ENCODE measurements around the gene CYB5R3. TPM values are rescaled to one million over a fixed set of nuclear protein-coding genes. Genes with fewer than 3 reads are reported as not detected.
"Not testable (repeated sequence)": the region's sequence is repeated elsewhere in the genome, so short reads cannot be mapped to it uniquely, and the experiment has no call there.

Gene CYB5R3
- total RNA-seq, 1 donor from 2014 or later, result 428 TPM

DNA sequence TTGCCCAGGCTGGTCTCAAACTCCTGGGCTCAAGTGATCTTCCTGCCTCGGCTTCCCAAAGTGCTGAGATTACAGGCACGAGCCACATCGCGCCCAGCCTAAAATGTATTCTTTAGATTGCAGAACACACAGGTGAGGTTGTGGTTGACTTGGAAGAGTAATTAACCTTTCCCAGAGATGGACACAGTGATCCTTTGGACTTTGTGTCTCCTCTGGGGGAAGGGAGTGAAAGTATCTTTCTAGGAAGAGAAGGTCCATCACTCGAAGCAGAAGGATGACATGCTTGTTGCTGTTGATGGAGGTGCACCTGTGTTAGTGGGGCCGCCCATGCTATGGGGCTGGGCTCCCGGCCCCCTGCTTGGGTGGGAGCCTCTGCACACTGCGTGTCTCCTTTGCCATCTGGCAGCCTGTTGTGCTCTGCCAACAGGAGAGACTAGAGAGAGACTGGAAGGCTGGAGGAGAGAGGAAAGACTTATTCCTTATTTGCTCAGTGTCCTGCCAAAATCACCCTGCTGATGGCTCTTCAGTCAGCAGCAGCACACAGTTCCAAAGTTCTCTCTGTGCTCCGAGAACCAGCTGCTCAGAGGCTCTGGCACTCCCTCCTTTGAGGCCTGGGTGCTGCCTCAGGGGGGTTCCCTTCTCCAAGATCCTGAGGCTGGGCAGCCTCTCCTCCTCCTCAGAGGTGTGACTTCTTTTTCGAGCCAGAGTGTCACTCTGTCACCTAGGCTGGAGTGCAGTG, 33.1 kb upstream of the CYB5R3 start:
- DNase-seq (ENCODE audit: low spot score), result no peak
- intact Hi-C loops (cut with DNase I), result no loop called here

DNA sequence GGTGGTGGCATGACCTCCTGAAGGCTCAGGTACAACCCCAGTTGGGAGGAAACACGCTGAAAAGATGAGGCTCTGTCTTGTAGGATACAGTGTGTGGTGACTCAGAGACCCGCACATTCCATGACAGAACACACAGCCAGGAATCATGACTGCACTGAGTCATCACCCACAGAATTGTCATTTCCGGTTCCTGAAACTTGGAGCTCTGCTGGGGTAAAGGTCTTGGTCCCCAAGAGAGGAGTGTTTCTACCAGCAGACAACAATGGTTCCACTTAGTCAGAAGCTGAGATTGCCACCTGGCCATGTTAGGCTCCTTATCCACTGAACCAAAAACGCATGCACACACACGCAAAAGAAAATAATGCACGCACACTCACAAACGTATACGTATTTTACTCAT, 31.5 kb upstream of the CYB5R3 start:
- no peak for DNase-seq (ENCODE audit: low spot score)
- intact Hi-C loops (cut with DNase I), result no loop called here

DNA sequence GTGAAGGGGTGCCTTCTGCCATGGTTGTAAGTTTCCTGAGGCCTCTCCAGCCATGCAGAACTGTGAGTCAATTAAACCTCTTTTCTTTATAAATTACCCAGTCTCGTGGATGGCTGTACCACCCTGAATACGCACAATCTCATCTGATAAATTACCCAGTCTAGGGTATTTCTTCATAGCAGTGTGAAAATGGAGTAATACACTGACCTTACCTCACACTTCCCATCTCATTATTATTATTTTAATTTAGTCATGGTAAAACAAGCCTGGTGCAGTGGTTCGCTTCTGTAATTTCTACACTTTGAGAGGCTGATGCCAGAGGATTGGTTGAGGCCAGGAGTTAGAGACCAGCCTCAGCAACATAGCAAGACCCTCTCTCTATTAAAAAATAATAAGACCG, 30.5 kb upstream of the CYB5R3 start:
- intact Hi-C loops (cut with DNase I), result no loop called here
- no peak for DNase-seq (ENCODE audit: low spot score)

GRCh38 chr22:42678894-42679293, 29.7 kb upstream of the CYB5R3 start:
- no peak for DNase-seq (ENCODE audit: low spot score)
- intact Hi-C loops (cut with DNase I), result no loop called here

- DNase-seq (ENCODE audit: low spot score); intact Hi-C loops (cut with DNase I): not testable (repeated sequence)
Observed at GRCh38 chr22:42677936-42678335, 28.7 kb upstream of the CYB5R3 start.

DNA sequence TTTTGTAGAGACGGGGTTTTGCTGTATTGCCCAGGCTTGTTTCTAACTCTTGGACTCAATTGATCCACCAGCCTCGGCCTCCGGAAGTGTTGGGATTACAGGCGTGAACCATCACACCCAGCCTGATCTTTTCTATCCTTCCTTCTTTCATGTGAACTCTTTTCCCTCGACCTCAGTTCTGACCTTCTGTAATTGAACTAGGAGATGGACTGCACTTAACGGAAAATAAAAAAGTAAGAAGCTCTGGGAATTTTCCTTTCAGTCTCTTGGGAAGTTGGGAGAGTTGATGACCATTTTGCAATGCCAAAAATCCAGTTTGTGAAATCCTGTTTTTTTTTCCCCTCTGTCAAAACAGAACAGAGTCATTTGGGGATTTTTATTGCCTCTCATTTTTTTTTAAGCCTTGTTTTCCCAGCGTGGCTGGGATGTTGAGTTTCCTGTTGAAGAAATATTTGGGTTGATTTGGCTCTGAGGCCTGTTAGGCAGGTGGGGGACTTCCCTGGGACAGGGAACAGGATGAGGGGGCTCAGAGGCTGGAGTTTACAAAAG, 26.9 kb upstream of the CYB5R3 start:
- intact Hi-C loops (cut with DNase I), result no loop called here
- DNase-seq (ENCODE audit: low spot score), result no peak

DNA sequence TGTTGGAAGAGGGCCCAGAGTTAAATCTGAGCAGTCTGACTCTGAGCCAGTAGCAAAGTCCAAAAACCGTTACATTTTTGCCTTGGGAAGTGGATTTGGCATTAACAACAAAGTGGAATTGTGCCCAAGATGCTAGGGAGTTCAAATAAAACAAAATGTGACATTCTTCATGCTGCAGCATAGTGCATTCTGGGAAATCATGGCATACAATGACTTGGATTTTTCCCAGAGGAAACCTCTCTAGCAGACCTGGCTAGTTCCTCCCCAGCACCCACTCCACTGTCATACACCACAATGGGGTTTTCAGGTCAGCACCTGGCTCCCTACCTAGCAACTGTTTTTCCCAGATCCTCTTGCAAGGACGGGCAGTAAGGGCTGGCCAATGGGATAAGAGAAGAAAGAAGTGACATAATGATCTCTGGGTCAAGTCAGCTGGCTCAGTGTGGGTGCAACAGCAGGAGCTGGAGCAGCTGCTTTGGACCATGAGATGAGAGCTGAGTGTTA, 24.8 kb upstream of the CYB5R3 start:
- no peak for DNase-seq (ENCODE audit: low spot score)
- intact Hi-C loops (cut with DNase I), result no loop called here

DNA sequence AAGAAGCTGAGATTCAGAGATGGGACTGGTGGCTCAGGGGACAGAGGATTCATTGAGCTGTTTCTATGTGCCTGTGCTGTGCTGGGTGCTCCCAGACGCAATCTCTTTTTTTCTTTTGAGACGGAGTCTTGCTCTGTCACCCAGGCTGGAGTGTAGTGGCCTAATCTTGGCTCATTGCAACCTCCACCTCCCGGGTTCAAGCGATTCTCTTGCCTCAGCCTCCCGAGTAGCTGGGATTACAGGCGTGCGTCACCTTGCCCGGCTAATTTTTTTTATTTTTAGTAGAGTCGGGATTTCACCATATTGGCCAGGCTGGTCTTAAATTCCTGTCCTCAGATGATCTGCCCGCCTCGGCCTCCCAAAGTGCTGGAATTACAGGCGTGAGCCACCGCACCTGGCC, 23.9 kb upstream of the CYB5R3 start:
- intact Hi-C loops (cut with DNase I); DNase-seq (ENCODE audit: low spot score): not testable (repeated sequence)

- DNase-seq (ENCODE audit: low spot score), result no peak
- intact Hi-C loops (cut with DNase I), result no loop called here
Observed at GRCh38 chr22:42670921-42671709, 21.9 kb upstream of the CYB5R3 start.

DNA sequence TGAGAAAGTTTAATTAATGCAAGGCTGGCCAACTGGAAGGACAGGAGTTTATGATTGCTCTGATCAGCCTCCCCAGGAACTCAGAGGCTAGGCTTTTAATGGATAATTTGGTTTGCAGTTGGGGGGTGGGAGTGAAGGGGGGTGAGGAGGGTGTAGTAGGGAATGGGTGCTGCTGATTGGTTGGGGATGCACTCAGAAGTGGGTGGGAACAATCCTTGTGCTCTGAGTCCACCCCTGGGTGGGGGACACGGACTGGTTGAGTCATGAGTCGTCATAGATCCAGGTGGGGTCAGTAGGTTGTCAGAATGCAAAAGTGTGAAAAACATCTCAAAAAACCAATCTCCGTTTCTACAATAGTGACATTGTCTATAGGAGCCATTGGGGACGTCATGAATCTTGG, 20.9 kb upstream of the CYB5R3 start:
- intact Hi-C loops (cut with DNase I), result no loop called here
- DNase-seq (ENCODE audit: low spot score), result no peak

GRCh38 chr22:42666393-42666792, 17.2 kb upstream of the CYB5R3 start:
- DNase-seq (ENCODE audit: low spot score); intact Hi-C loops (cut with DNase I): not testable (repeated sequence)

DNA sequence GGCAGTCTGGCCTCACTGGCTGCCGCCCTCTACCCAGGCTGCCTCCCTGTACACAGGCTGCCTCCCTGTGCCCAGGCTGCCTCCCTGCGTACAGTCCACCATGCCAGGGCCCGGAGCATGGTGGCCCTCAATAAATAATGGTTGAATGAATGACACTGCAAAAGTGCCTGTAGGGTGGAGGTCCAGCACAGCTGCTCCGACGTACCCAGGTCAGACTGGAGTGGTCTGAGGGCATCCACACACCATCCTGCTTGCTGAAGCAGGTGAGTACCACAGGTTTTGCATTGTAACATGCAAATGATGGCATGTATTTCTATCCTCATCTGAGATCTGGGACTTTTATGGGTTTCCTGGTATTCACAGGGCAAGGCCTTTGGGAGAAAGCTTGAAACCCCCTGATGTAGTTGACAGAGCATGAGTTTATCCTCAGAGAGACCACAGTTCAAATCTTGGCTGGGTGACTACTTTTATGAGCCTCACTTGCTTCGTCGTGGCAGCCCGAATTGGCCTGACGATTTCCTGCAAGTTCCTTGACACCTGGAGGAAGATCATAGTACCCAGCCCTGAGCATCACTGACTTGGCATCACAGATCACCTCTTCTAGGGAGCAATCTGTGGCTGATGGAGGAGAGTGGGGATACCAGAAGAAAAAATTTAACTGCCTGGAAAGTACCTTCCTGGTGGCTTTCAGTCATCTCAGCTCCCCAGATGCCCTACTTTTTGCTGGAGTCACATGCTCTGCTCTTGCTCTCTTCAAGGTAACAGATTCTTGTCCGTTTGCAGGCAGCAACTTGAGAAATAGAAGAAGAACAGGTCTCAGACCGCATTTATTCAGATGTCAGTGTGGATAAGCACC, 16.0 kb upstream of the CYB5R3 start:
- intact Hi-C loops (cut with DNase I), result loop anchor here (5.0 kb wide), 2 partner anchors 43 to 127 kb away; no protein-coding TSS in a partner anchor
- DNase-seq (ENCODE audit: low spot score), result no peak

- peak; percentile 92 for DNase-seq (ENCODE audit: low spot score)
- intact Hi-C loops (cut with DNase I), result loop anchor here (1.0 to 5.0 kb wide), 5 partner anchors 40 to 159 kb away; no protein-coding TSS in a partner anchor
Observed at GRCh38 chr22:42661985-42662831, 13.0 kb upstream of the CYB5R3 start.

DNA sequence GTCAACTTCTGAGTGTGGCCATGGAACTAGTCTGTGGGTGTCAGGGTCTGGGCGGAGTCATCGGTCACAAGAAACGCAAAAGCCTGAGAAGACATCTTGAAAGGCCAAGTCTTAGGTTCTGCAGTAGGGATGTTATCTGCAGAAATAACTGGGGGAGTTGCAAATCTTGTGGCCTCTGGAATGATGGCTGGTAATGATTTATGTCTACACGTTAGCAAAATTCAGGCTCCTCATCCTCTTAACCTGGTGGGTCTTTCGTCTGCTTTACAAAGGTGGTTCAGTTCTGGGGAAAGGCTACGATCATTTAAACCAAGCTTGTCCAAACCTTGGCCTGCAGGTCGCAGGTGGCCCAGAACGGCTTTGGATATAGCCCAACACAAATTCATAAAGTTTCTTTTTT, 7.4 kb upstream of the CYB5R3 start:
- intact Hi-C loops (cut with DNase I), result no loop called here
- no peak for DNase-seq (ENCODE audit: low spot score)

DNA sequence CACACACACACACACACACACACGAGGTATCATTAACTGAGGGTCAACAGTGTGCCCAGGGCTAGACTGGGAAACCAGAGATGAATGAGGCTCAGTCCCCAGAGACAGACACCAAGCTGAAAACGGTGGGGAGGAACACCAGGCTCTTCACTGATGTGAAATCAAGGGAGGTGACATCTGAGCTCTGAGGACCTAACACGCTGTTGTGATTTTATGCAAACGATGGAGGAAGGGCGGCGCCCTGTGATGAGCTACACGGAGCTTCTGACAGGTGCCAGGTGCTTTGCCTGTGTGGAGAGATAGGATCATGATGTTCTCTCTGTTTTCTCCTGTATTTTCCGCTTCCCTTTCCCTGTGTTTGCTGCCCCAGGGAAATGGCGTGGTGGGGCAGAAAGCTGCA, 6.5 kb upstream of the CYB5R3 start:
- intact Hi-C loops (cut with DNase I), result no loop called here

DNA sequence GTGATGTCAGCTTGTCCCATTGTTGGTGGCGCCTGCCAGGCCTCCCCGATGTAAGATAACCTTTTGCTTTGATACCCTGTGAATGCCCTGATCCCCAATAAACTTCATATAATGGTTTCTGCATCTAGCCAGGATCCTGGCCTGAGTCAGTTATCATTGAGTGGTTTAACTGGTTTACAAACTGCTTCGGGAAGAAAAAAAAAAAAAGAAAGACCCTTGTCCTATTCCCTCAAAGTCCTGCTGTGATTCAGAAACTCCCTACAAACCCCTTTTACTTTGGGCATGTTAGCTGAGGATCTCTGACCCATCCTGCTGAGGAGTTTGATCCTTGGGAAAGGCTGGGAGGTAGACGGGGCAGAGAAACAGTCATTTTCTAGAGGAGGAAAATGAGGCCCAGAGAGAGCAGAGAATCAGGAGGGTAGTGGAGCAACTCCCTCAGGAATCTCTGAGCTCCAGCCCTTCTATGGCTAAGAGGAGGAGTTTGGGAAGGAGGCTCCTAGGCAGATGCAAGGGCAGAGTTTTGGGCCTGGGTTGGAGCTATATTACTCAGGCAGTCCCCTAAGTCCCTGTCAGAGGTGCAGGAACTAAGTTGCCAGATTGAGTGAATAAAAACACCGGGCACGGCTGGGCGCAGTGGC, 5.4 kb upstream of the CYB5R3 start:
- intact Hi-C loops (cut with DNase I), result no loop called here
- DNase-seq (ENCODE audit: low spot score), result no peak

More for the DNA sequence above, 6.5 kb upstream of the CYB5R3 start:
- DNase-seq (ENCODE audit: low spot score), result no peak

GRCh38 chr22:42653999-42654398, 4.8 kb upstream of the CYB5R3 start:
- no peak for DNase-seq (ENCODE audit: low spot score)
- intact Hi-C loops (cut with DNase I), result no loop called here

- no peak for DNase-seq (ENCODE audit: low spot score)
- intact Hi-C loops (cut with DNase I), result no loop called here
Observed at GRCh38 chr22:42651134-42651533, 1.9 kb upstream of the CYB5R3 start.

Data from cardiac septum (tissue), 1 donor.